GM12864 (cell line): ENCODE data around the gene MRPL58.
"Not testable (repeated sequence)": the region's sequence is repeated elsewhere in the genome, so short reads cannot be mapped to it uniquely, and the experiment has no call there.

Experiments
- DNase-seq: peaks from one replicate; pipeline ENCODE4 v3.0.0-alpha.2; 2011; ENCODE audit warnings: low read depth
- H3K4me3 ChIP-seq: 2 replicates; pipeline ENCODE4 v1.5.1; 2011; ENCODE audit warnings: mild to moderate bottlenecking, low read depth, low read length, control low read depth
- CTCF ChIP-seq: IDR thresholded peaks from 2 replicates; pipeline ENCODE4 v1.5.1; 2011; ENCODE audit warnings: low read depth, mild to moderate bottlenecking, moderate library complexity, low read length, control low read depth, inconsistent platforms; ENCODE audit errors: missing control alignments

The MRPL58 gene

GRCh38 chr17:75001915-75002843 lies 10.3 kb upstream of the MRPL58 start:
- no peak for DNase-seq
- no peak overlapping the region for H3K4me3 ChIP-seq
- TF ChIP-seq CTCF, result no peak

GRCh38 chr17:75003070-75003956 lies 9.2 kb upstream of the MRPL58 start:
- no peak overlapping the region for H3K4me3 ChIP-seq
- TF ChIP-seq CTCF, result no peak
- no peak for DNase-seq

GRCh38 chr17:75003957-75004355 lies 8.5 kb upstream of the MRPL58 start:
- TF ChIP-seq CTCF, result no peak
- DNase-seq, result no peak
- H3K4me3 ChIP-seq, result no peak overlapping the region

- no peak for DNase-seq
- no peak for TF ChIP-seq CTCF
- H3K4me3 ChIP-seq, result no peak overlapping the region
These were observed 8.1 kb upstream of the MRPL58 start for GRCh38 chr17:75004371-75004770.

- DNase-seq, result no peak
- H3K4me3 ChIP-seq, result no peak overlapping the region
- no peak for TF ChIP-seq CTCF
These were observed 7.2 kb upstream of the MRPL58 start for GRCh38 chr17:75005291-75005690.

GRCh38 chr17:75006084-75006483 lies 6.4 kb upstream of the MRPL58 start:
- H3K4me3 ChIP-seq, DNase-seq: not testable (repeated sequence)

GRCh38 chr17:75006653-75007052 lies 5.8 kb upstream of the MRPL58 start:
- DNase-seq, result no peak
- TF ChIP-seq CTCF, result no peak
- no peak overlapping the region for H3K4me3 ChIP-seq
